ENCODE results near the gene GNL3.

DNA sequence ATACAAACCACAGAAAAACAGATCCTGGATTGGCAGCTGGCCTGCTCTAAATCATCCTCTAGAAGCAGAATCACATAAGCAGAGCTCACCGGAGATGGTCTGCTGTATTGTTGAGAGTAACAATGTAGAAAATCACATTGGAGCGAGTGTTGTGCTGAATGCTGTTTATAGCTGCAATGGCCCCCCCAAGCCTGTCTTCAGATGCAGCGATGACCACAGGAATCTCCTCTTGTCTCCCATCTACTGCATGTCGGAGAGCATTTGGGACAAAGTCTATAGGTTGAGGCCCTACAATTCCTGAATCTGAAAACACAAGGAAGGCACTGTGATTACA lies 11.8 kb downstream of the GNL3 start:
- no peak for TF ChIP-seq TAF1 (IDR thresholded peaks at IDR 0.05; ENCODE audit: borderline replicate concordance, insufficient read depth, low read length)
- TF ChIP-seq, protein P1, sequence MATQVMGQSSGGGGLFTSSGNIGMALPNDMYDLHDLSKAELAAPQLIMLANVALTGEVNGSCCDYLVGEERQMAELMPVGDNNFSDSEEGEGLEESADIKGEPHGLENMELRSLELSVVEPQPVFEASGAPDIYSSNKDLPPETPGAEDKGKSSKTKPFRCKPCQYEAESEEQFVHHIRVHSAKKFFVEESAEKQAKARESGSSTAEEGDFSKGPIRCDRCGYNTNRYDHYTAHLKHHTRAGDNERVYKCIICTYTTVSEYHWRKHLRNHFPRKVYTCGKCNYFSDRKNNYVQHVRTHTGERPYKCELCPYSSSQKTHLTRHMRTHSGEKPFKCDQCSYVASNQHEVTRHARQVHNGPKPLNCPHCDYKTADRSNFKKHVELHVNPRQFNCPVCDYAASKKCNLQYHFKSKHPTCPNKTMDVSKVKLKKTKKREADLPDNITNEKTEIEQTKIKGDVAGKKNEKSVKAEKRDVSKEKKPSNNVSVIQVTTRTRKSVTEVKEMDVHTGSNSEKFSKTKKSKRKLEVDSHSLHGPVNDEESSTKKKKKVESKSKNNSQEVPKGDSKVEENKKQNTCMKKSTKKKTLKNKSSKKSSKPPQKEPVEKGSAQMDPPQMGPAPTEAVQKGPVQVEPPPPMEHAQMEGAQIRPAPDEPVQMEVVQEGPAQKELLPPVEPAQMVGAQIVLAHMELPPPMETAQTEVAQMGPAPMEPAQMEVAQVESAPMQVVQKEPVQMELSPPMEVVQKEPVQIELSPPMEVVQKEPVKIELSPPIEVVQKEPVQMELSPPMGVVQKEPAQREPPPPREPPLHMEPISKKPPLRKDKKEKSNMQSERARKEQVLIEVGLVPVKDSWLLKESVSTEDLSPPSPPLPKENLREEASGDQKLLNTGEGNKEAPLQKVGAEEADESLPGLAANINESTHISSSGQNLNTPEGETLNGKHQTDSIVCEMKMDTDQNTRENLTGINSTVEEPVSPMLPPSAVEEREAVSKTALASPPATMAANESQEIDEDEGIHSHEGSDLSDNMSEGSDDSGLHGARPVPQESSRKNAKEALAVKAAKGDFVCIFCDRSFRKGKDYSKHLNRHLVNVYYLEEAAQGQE (IDR thresholded peaks at IDR 0.05; ENCODE audit: insufficient read depth in 1 of 2, low read depth in 2 of 2, low read length in 2 of 2): no peak

All from PFSK-1 (cell line).